SK-N-SH (cell line): ENCODE results near the gene ARL4D. TPM values are rescaled to one million over a fixed set of nuclear protein-coding genes. Genes with fewer than 3 reads are reported as not detected.

ENCODE experiments used
- CTCF ChIA-PET: fragments of 300-600, 350-600 bp; formaldehyde crosslinking; extraction: SDS; loops from one replicate; lab custom pipeline; 2021; lab: Yijun Ruan, JAX
- POLR2A ChIA-PET: fragments of 350-600 bp; sonication (Branson Sonifier 250); formaldehyde crosslinking; extraction: SDS; loops from one replicate; lab custom pipeline; 2020; ENCODE audit warnings: antibody characterized with exemption, inconsistent platforms; lab: Yijun Ruan, JAX
- DNase-seq: peaks from one replicate; pipeline ENCODE4 v3.0.0; 2012
- H2AFZ ChIP-seq: fragments of 200-600 bp; sonication (generic); 2 replicates; pipeline ENCODE4 v1.8.1; 2016; ENCODE audit warnings: antibody characterized with exemption, mild to moderate bottlenecking, low read depth
- H3F3A ChIP-seq: fragments of 200-600 bp; sonication (generic); replicated peaks from 2 replicates; pipeline ENCODE3; 2016; ENCODE audit warnings: antibody characterized with exemption, mild to moderate bottlenecking; ENCODE audit not compliant: insufficient read depth
- H3K27ac ChIP-seq, 2 experiments: fragments of 200-500 bp in 1 of 2; fragments of 200-600 bp in 1 of 2; sonication (Bioruptor generic) in 1 of 2; sonication (generic), shearing (Covaris generic) in 1 of 2; 2 replicates each; pipeline versions ENCODE4 v1.5.1 to v1.6.1; 2014 to 2016; ENCODE audit warnings: low read depth in 2 of 2, inconsistent platforms in 1 of 2, low read length in 1 of 2, mild to moderate bottlenecking in 1 of 2, mixed read lengths in 1 of 2
- H3K27me3 ChIP-seq: fragments of 200-600 bp; sonication (generic), shearing (Covaris generic); 2 replicates; pipeline ENCODE4 v1.6.1; 2016; ENCODE audit warnings: mixed run types; ENCODE audit not compliant: insufficient read depth
- H3K36me3 ChIP-seq, 2 experiments: fragments of 200-500 bp in 1 of 2; fragments of 200-600 bp in 1 of 2; sonication (Bioruptor generic) in 1 of 2; sonication (generic) in 1 of 2; replicated peaks in 1 of 2; 2 replicates each; pipeline versions ENCODE3 to v1.5.1; 2014 to 2016; ENCODE audit warnings: low read length in 1 of 2, mild to moderate bottlenecking in 1 of 2; ENCODE audit not compliant: insufficient read depth in 2 of 2, control insufficient read depth in 1 of 2
- H3K4me1 ChIP-seq, 2 experiments: fragments of 200-500 bp in 1 of 2; fragments of 200-600 bp in 1 of 2; sonication (Bioruptor generic) in 1 of 2; sonication (generic), shearing (Covaris generic) in 1 of 2; 2 replicates each; pipeline versions ENCODE4 v1.5.1 to v1.6.1; 2014 to 2016; ENCODE audit warnings: low read depth in 1 of 2, low read length in 1 of 2, mixed run types in 1 of 2; ENCODE audit not compliant: insufficient read depth in 2 of 2, control insufficient read depth in 1 of 2
- H3K4me2 ChIP-seq: fragments of 200-600 bp; sonication (generic), shearing (Covaris generic); 2 replicates; pipeline ENCODE4 v1.6.1; 2017; ENCODE audit warnings: mixed run types
- H3K4me3 ChIP-seq, 2 experiments: fragments of 200-500 bp in 1 of 2; fragments of 200-600 bp in 1 of 2; sonication (Bioruptor generic) in 1 of 2; sonication (generic), shearing (Covaris generic) in 1 of 2; 2 replicates each; pipeline versions ENCODE4 v1.5.1 to v1.8.1; 2014 to 2016; ENCODE audit warnings: low read depth in 2 of 2, inconsistent platforms in 1 of 2, low read length in 1 of 2, mild to moderate bottlenecking in 1 of 2, mixed read lengths in 1 of 2, moderate library complexity in 1 of 2
- H3K79me2 ChIP-seq: fragments of 200-600 bp; sonication (generic); 2 replicates; pipeline ENCODE4 v1.8.1; 2017; ENCODE audit warnings: mild to moderate bottlenecking; ENCODE audit not compliant: insufficient read depth
- H3K9ac ChIP-seq: fragments of 200-600 bp; sonication (generic); 2 replicates; pipeline ENCODE4 v1.6.1; 2017; ENCODE audit warnings: mixed run types
- H3K9me2 ChIP-seq: fragments of 200-600 bp; sonication (generic); 2 replicates; pipeline ENCODE4 v1.6.1; 2017; ENCODE audit warnings: mixed run types
- H3K9me3 ChIP-seq: fragments of 200-600 bp; sonication (generic); 2 replicates; pipeline ENCODE4 v1.6.1; 2017; ENCODE audit warnings: mixed run types, mild to moderate bottlenecking, moderate library complexity
- H4K20me1 ChIP-seq: fragments of 200-600 bp; sonication (generic); 2 replicates; pipeline ENCODE4 v1.6.1; 2017; ENCODE audit warnings: mild to moderate bottlenecking, mixed run types; ENCODE audit not compliant: insufficient read depth
- CHD2 ChIP-seq: fragments of 150-350 bp; IDR thresholded peaks from 2 replicates; pipeline ENCODE4 v1.6.1; 2018; ENCODE audit warnings: low read length; ENCODE audit not compliant: partially characterized antibody
- EZH2phosphoT487 ChIP-seq: fragments of 200-600 bp; sonication (generic); IDR thresholded peaks from 2 replicates; pipeline ENCODE4 v1.6.1; 2017; ENCODE audit warnings: low read depth, mixed run types, mild to moderate bottlenecking, antibody characterized with exemption, moderate library complexity, borderline replicate concordance
- FOXJ3 ChIP-seq: sonication (generic); formaldehyde crosslinking; IDR thresholded peaks from 2 replicates; pipeline ENCODE4 v1.5.1; 2020; ENCODE audit warnings: mild to moderate bottlenecking, missing genetic modification reagents
- IRF3 ChIP-seq: fragments of 150-350 bp; IDR thresholded peaks from 2 replicates; pipeline ENCODE4 v1.6.1; 2016; ENCODE audit warnings: mild to moderate bottlenecking, low read depth, low read length
- POLR2AphosphoS5 ChIP-seq: IDR thresholded peaks from 2 replicates; pipeline ENCODE4 v1.6.1; 2012; ENCODE audit warnings: low read depth, low read length
- RAD21 ChIP-seq: IDR thresholded peaks from 2 replicates; pipeline ENCODE4 v1.6.1; 2012; ENCODE audit warnings: mild to moderate bottlenecking, low read length
- RXRA ChIP-seq: IDR thresholded peaks from 2 replicates; pipeline ENCODE4 v1.4.0; 2012; ENCODE audit warnings: low read depth, mild to moderate bottlenecking, borderline replicate concordance
- SIN3A ChIP-seq: IDR thresholded peaks from 2 replicates; pipeline ENCODE4 v1.6.1; 2012; ENCODE audit warnings: low read depth, mild to moderate bottlenecking, low read length, moderate library complexity, borderline replicate concordance
- TCF12 ChIP-seq: IDR thresholded peaks from 2 replicates; pipeline ENCODE4 v1.4.0; 2012
- TEAD4 ChIP-seq: IDR thresholded peaks from 2 replicates; pipeline ENCODE4 v1.4.0; 2012; ENCODE audit warnings: mild to moderate bottlenecking, borderline replicate concordance; ENCODE audit not compliant: insufficient read depth
- WGBS: methylation state at CpG from one replicate; pipeline ENCODE4 v1.1.6; 2017; ENCODE audit warnings: low lambda C conversion rate; 5-methylcytosine and 5-hydroxymethylcytosine counted together
- polyA plus RNA-seq, 3 experiments: library from polyadenylated mRNA; depleted of rRNA; stranded (reverse); fragments of >200 nt; gene quantifications; 2 replicates each; pipeline ENCODE4 v1.2.3, GENCODE V29; 2012
- TF ChIP-seq, protein P1 (sequence below): IDR thresholded peaks from 2 replicates; pipeline ENCODE4 v1.4.0; 2012; ENCODE audit warnings: low read depth, borderline replicate concordance

Gene ARL4D
- polyA plus RNA-seq, 1 of the 3 experiments (the other 2 are of a cell fraction): 29.5 TPM

GRCh38 chr17:43360739-43361505 lies 37.9 kb upstream of the ARL4D start (continued):
- TF ChIP-seq TEAD4 (peak; percentile 89), POLR2AphosphoS5 (peak; percentile 100)
- TF ChIP-seq, protein P1, sequence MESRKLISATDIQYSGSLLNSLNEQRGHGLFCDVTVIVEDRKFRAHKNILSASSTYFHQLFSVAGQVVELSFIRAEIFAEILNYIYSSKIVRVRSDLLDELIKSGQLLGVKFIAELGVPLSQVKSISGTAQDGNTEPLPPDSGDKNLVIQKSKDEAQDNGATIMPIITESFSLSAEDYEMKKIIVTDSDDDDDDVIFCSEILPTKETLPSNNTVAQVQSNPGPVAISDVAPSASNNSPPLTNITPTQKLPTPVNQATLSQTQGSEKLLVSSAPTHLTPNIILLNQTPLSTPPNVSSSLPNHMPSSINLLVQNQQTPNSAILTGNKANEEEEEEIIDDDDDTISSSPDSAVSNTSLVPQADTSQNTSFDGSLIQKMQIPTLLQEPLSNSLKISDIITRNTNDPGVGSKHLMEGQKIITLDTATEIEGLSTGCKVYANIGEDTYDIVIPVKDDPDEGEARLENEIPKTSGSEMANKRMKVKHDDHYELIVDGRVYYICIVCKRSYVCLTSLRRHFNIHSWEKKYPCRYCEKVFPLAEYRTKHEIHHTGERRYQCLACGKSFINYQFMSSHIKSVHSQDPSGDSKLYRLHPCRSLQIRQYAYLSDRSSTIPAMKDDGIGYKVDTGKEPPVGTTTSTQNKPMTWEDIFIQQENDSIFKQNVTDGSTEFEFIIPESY: peak; percentile 94

DNA sequence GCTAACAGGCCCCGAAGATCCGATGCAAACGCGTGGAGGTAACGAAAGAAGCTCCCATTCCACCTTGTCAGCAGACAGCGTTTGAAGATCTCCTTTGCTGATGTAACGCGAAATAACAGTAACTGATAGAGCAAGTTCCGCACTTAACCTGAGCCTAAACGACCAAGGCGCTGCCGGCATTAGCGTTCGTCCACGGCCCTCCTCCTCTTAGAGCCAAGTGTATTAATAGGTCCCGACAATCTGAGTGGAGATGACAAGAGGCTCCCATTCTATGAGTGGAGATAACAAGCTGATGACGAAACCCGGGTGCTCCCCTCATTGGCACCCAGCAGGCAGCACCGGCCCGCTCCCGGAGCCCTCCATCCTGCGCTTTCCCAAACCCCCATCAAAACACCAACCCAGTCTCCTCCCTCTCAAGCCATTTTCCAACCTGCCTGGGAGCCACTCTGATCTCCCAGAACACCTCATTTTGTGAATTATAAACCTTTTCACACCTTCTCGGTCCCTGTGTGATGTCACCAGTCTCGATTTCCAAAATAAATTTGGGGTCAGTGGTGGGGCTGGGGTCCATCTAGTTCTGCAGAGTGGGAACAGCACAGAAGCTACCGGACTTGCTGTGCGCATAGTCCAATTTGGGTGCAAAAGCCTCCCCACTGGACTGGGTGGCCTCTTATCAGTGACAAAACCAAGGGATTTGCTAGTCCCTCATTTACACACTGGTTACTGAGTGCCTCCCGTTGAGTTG lies 35.4 kb upstream of the ARL4D start:
- no peaks in the 10 kb centered on the region for H3K36me3 ChIP-seq
- H3K9me3 ChIP-seq: no peaks in the 10 kb centered on the region
- H3K4me2 ChIP-seq: no peak overlapping the region
- H3K27me3 ChIP-seq: no peaks in the 10 kb centered on the region
- H3K79me2 ChIP-seq: peaks cover 21% of the 10 kb centered on the region
- peaks cover 16 to 18% of the 10 kb centered on the region in 2 experiments; a peak in 3 of 4 replicates for H3K4me1 ChIP-seq
- no peak overlapping the region for H3K9ac ChIP-seq
- POLR2A ChIA-PET: interaction anchor here (3.7 kb wide), 1 partner anchor 120 kb away, joined by 30 read pairs; the partner anchor contains the start of gene DHX8
- H2AFZ ChIP-seq: no peak overlapping the region
- H3F3A ChIP-seq: peaks cover 23% of the 10 kb centered on the region
- no peaks in the 10 kb centered on the region for H3K9me2 ChIP-seq
- H4K20me1 ChIP-seq: no peaks in the 10 kb centered on the region
- no peak overlapping the region for H3K4me3 ChIP-seq
- no peak overlapping the region for H3K27ac ChIP-seq
- TF ChIP-seq TEAD4 (no peak), CHD2 (no peak), SIN3A (no peak), FOXJ3 (CRISPR knock-in tag) (no peak), TCF12 (no peak), EZH2phosphoT487 (no peak), IRF3 (no peak), RAD21 (no peak), RXRA (no peak)
- TF ChIP-seq, protein P1: no peak
- DNase-seq: no peak
- CTCF ChIA-PET: interaction anchor here (0.9 to 3.7 kb wide), 4 partner anchors 24 to 120 kb away, joined by 4 to 10 read pairs (median 6); partner anchors contain the start of genes ARL4D and DHX8
- 96% methylated on average over 27 of the region's 27 CpGs for WGBS
